ENCODE data around the gene HOXC5.
A peak's percentile ranks its signal among the peaks of the same experiment; 100 is the strongest.

Gene HOXC5

DNA sequence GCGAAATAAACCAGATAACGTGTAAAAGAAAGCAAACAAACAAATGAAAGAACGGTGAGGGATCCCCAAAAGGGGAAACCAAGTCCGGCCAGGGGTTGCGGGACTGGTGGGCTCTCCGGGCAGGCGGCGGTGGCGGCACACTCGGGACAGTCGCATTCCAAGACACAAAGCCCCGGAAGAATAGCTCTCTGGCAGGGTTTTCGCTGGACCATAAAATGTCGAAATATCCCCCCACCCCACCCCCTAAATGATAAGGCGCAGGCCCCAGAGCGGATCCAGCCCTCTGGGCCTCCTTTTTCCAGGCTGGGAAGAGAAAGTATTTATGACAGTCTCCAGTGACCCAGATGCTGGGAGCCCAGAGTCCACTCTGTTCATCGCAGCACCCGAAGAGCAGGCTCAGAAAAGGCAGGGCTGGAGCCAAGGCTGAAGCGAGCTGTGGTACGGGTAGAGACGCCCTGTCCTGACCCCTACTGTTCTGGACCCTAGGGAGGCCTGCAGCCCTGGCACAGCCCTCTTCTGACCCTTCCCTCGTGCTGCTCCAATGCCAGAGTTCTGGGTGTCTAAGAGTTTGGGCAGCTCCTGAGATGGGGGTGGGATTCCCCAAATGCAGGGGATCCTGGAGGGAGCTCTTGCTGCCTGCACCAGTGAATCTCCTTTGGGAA is 26.2 kb upstream of the HOXC5 start:
- DNase-seq (ENCODE audit: low read depth): no peak

DNA sequence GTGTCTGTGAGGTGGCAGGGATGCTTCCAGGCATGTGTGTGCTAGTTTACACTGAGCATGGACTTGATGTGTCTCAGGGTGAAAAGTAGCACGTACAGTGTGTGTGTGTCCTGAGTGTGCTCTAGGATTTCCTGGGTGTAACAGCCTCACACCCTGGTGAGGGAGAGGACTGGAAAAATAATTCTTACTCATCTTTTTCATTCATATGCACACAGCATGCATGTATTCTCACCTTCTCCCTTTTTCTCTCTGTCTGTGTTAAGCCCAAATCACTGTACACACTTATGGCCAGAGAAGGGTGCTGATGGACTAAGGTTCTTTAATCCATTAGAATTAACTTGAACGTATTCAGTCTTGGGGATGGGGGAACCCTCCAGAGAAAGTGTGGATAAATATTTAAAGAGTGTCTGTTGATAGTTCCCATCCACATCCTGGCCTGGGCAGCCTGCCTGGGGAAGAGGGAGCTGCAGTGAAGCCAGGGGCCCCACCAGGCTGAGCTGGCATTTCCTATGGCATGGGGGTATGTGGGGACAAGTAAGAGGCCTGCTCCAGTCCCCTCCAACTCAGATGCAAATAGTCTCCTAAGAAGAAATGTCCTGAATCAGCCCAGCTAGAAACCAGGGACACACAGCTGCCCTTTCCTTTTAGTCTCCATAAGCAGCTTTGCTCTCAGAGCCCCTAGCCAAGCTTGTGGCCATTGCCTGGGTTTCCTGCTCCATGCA is 25.2 kb upstream of the HOXC5 start:
- DNase-seq (ENCODE audit: low read depth): no peak

DNA sequence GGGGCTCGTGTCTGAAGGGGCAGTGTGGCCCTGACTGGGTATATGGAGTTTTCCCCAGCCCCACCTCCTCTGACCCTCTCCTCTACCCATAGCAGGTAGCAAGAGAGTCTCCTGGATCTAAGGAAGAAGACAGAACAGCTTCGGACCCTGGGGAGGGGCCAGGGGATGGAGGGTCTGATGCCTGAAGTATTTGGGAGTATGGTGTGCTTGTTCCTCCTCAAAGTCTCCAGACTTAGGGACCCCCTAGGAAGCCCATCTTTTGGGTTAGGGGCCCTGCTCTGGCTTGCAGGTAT is 24.6 kb upstream of the HOXC5 start:
- DNase-seq (ENCODE audit: low read depth): no peak

DNA sequence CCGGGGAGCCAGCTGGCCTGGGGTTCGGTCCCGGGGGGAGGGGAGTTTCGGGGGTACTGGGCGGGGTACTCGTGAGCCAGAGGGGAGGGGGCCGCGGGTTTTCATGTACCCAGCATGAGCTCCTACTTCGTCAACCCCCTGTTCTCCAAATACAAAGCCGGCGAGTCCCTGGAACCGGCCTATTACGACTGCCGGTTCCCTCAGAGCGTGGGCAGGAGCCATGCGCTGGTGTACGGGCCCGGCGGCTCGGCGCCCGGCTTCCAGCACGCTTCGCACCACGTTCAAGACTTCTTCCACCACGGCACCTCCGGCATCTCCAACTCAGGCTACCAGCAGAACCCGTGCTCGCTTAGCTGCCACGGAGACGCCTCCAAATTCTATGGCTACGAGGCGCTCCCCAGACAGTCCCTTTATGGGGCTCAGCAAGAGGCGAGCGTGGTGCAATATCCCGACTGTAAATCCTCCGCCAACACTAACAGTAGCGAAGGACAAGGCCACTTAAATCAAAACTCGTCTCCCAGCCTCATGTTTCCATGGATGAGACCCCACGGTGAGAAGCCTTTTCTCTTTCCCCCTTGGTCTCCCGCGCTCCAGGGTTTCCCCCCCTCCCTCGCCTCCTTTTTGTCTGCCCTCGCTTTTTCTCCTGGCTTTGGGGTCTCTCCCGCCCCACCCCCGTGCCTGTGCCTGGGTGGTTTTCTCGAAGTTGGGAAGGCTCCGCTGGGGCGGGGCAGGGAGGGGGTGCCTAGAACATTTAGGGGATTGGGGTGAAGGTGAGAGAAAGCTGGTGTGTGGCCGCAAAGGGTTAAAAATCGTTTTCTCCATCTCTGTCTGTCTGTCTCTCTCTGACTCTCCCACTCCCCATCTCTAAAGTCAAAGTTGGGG is 23.4 kb upstream of the HOXC5 start:
- DNase-seq (ENCODE audit: low read depth): peak; percentile 40

DNA sequence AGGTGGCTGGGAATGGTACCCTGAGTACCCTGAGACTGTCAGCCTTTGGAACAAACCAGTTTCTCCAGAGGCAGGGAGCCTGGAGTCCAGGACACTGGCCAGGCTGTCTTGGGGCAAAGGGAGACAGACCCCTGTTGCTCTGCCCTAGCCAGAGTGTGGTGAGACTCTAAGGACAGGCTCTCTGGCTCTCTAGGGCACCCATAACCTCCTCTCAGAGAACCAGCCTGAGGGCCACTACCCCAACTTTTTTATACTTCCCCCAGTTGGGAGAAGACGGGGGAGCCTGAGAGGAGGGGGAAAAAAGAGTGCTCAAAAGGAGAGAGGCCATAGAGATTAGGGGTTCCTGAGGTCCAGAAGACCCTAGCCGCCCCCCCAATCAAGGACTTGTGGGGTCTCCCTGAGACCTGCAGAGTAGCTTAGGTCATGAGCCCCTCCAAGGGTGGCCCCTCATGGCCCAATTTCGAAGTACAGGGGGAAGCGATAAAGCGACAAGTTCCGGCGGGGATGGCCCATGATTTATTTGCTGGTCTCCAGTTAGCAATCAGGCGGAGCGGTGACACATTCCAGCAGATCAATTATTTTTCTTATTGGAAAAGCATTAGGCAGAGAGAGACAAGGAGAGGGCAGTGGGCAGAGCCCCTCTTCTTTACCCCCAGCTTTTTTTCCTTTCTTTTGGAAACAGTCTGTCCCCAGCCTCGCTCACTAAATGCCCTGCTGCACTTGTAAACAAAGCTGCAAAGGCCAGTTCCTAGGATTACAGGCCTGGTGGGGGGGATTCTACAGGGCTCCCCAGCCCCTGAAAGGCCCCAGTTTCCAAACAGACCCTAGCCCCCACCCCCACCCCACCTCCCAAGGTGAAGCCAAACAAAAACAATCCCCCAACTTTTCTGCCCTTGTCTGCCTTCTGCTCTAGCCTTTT is 22.5 kb upstream of the HOXC5 start:
- DNase-seq (ENCODE audit: low read depth): no peak

DNA sequence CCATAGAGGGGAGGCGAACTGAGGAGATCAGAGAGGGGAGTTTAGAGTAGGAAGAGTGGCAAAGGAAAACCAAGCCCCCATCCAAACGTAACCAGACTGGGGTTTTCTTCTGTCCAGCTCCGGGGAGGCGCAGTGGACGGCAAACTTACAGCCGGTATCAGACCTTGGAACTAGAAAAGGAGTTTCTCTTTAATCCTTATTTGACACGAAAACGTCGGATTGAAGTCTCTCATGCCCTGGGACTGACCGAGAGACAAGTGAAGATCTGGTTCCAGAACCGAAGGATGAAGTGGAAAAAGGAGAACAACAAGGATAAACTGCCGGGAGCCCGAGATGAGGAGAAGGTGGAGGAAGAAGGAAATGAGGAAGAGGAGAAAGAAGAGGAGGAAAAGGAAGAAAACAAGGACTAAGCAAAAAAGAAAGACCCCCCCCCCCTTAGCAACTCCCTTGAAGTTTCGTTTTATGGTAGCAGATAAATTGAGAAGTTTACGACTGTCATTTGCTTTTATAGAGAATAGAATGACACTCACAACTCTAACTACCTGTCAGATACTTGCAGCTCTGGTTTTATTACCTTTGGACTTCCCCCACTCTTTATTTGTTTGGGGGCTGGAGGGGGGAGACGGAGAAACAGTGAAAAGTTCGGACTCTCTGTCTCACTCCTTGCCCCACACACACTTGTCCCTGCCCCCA is 21.7 kb upstream of the HOXC5 start:
- no peak for DNase-seq (ENCODE audit: low read depth)

DNA sequence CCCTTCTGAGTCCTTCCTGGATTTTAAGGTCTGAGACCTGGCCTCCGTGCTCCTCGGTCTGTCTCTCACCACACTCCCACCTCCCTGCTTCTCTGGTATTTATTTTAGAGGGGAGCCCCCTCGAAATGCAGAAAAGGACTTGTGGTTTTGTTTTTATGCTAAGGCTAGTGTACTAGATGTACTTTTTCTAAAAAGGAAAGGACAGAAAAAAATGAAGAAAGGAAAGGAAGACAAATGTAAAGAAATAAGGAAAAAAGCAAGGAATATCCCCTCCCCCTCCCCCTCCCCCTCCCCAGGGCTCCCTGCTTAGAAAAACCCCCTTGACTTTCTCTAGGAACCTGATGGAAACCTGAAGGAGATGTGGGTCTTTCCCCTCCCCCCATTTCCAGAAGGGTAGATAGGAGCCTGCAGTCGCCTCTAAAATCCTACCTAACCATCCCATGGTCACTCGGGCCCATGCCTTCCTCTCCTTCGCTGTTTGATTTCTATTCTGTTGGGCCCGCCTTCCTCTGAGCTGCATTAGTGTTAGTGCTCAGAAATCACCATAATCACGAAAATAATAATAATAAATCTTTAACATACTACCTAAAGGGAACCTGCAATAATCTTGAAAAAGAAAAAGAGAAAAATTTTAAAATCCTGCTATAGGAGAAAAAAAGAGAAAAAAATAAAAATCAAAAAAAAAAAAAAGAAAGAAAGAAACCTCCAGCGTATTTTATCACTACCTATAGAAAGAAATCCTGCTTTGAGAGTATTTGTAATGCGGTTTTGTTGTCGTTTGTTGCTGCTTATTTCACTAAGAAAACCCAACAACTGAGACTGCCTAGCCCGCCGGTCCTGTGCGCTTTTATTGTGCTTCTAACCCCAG is 21.0 kb upstream of the HOXC5 start:
- DNase-seq (ENCODE audit: low read depth): no peak

DNA sequence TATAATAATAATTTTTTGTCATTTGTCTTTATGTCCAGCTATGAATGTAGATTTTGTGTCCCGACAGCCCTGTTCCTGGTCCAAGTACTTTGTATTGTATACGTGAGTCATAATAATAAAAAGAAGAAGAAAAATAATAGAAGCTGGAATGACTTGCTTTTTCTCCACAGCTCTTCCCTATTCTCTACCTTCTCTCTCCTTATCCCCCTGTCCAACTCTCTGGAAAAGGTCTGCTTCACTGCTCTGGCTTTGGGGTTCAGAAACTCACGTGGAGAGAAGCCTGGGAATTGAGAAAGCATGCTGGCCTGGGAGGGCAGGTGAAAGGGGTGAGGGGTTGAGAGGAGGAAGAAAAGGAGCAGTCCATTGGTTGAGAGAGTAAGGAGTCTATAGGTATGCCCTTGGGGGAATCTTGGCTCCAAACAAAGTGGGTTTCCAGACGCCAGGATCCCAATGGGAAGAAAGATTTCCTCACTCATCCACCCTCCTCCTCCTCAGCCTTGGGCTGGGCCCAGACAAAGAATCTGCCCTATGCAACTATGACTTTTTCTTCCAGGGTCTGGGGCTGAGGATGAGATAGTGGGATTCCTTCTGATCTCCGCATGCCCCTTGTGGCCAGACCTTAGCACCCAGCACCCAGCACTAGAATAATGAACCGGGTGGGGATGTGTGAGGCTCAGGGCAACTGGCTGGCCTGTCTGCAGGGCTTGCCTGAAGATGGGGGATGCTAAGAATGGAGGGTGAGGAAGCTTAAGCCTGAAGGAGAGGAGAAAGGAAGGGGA is 20.0 kb upstream of the HOXC5 start:
- no peak for DNase-seq (ENCODE audit: low read depth)

DNA sequence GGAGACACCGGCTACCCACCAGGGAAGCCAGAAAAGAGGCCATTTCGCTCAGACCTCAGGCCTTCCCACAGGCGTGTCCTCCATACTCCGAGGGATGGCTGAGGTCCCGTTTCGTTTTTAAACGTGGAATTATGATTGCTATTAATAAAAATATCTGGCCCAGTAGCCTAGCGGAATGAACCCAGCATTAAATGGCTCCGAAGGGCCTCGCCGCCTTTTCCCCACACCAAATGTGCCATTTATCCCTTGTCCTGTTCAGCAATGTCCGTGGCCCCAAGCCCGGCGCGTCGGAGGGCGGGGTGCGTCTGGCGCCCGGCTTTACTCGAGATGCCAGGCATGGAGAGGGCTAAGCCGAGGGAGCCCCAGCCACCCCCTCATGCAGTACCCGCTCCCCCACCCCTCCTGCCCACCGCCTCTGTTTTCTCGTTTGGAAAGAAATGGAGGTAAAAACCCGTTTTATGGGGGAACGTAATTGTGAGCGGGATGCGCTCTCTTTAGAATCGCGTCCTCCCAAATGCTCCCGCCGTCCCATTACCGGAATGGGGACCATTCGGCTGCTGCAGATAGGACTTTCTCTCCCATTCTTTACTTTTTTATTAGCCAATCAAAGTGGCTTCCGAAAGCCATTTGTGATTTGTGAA is 18.4 kb upstream of the HOXC5 start:
- DNase-seq (ENCODE audit: low read depth): no peak

DNA sequence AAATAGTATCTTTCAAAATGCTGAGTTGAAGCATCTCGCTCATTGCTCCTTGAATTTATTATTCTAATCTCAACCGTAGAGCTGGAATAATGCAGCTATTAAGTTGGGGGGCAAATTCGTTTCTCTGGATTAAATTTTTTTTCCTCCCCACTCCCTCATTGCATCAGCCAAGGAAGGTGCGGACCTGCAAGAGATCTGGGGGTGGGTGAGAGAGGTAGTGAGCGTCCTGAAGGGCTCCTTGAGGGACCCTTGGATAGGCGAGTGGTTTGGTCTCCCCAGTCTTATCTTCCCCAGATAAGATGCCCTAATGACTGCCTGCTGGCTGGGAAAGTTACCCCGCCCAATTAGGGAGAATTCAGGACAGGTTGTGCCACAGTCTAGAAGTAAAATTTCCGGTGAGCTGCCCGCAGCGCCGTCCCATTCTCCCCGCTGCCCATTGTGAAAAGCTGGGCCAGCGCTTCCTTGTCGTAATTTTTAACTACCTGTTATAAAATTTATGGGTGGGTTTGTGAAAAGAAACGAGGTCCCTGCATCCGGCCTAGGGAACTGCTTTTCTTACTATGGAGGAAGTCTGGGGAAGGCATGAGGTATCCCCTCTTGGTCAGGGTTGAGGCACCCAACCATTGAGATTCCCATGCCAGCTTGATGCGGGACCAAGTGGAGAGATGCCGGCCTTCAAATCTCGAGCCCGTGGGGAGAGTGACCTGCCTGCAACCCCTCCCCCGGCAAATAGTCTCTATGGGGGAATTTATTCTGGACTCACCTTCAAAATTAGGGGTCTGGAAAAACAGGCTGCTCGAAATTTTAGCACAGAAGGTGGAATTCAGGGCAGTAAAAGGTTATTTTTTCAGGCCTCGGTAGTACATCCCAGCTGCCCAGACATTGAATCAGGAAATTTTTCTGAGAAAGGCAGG is 17.6 kb upstream of the HOXC5 start:
- DNase-seq (ENCODE audit: low read depth): no peak

DNA sequence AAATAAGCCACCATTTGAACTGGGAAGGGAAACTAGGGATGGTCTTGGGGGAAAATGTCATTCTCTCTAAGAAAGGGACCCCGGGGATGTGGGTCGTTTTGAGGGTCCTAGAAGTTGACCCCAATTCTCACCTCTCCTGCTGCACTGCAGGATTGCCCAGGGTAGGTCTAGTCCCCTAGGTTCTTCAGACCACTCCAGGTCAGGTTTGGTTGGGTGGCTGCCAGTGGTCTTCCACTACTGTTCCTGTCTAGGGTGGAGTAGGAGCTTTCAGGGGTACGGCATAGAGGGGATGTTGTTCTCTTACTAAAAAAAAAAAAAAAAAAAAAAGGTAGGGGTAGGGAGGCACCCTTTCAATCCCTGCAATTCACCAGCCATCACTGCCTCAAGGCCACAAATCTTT is 16.8 kb upstream of the HOXC5 start:
- no peak for DNase-seq (ENCODE audit: low read depth)

DNA sequence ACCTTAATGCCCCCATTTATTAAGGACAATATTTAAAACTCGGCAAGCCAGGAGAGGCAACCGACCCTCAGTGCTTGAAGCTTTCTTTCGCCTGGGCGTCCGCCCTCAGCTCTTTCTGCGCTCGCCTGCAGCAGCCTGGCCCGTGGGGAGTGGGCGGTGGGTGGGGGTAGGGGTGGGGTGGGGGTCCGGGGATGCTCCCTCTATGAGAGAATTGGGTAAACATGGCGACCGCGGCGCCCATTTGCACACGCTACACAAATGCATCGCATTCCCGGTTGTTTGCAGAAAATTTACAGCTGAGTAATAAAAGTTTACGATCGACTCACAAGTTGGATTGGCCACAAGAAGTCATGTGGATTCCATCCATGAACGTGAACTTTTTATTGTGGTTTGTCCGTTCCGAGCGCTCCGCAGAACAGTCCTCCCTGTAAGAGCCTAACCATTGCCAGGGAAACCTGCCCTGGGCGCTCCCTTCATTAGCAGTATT is 16.3 kb upstream of the HOXC5 start:
- peak; percentile 90 for DNase-seq (ENCODE audit: low read depth)

DNA sequence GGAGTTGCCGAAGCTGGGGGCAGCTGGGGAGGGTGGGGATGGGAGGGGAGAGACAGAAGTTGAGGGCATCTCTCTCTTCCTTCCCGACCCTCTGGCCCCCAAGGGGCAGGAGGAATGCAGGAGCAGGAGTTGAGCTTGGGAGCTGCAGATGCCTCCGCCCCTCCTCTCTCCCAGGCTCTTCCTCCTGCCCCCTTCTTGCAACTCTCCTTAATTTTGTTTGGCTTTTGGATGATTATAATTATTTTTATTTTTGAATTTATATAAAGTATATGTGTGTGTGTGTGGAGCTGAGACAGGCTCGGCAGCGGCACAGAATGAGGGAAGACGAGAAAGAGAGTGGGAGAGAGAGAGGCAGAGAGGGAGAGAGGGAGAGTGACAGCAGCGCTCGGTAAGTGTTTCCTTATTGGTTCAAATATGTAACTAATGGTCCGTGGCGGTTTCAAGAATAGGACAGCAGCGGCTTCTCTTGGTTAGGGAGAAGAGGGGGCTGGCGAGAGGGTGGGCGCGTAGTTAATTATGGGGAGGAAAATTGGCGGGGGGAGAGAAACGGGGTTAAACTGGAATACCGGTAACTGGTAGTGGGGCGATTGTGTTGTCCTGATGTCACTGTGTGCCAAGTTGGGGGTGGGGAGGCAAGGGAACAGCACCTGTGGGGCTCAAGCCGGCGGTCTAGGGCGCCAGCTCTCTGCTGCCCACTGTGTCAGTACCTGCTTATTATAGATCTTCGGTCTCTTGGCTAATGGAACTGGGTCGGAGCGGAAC is 15.6 kb upstream of the HOXC5 start:
- peak; percentile 43 for DNase-seq (ENCODE audit: low read depth)

DNA sequence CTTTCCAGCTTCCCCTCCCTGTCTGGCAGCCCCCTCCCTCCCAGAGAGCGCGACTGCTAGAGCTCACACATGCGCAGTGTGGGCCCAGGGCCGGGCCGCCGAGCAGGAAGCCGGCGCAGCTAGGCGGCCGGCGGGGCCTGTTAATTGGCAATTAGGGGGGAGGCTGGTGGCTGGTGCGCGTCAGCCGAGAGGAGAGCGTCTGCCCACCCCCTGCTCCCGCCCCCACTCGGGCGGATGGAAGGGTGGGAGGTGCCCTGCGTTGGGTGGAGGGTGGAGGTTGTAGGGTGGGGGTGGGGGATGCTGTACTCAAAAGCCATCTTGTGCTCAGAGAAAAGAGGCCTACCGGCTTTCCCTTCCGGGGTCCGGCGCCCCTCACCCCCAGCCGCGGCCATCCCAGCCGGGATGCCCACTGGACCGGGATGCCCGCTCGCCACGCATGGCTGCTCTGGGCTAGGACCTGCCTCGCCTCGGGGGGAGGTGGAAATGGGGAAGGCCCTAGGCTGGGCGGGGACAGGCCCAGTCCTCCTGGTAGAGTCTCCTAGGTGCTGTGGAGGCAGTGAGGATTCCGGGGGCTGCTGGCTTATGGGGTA is 14.9 kb upstream of the HOXC5 start:
- DNase-seq (ENCODE audit: low read depth): peak; percentile 93

DNA sequence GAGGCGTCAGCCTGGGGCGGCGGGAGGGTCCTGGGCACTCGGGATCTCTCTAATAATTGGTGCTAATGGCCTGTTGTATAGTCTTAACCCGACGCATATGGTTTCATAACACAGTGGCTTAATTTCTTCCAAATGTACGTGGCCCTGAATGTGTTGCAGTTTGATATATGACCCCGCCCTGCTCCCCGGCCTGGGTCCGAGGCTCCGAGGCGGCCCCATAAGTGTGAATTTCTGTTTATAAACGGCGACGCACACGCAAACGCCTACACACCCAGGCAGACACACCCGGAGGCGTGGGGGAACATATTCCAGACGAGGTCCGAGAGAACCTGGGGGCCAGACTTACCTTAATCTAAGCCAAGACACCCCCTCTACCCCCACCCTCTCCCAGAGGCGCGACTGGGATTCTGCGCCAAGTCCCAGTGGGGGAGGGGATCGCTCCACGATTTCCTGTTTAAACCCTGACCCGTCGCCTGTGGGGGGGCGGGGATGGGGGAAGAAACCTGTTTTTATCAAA is 14.3 kb upstream of the HOXC5 start:
- DNase-seq (ENCODE audit: low read depth): no peak

DNA sequence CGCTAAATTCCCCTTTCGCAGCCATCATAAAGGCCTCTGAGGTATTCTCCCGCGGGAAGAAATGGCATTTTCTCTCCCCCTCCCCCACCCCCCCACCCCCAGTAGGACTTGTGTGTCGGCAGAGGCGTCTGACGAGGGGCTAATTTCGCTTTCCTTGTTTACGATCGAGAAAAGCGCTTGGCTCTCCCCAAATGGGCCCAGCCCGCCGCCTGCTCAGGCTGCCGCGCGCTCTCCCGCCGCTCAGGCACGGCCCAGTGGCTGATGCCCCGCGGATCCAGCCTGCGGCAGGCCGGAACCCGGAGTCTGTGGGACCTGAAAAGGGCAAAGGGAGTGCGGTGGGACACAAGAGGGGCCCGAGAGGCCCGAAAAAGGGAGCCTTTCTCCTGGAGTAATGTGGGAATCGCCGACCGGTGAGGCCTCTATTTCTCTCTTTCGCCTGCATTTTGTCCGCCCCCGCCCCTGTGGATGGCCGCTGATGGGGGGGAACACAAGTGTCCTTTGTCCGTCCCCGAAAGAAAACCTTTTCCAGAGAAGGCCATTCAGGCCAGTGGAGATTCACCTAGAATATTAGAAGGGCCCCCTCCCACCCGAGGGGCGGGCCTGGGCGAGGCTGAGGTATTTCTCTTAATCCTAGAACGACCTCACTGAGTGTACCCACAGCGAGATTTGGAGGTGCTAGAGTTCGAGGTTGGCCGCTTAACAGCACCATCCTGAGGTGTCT is 13.6 kb upstream of the HOXC5 start:
- no peak for DNase-seq (ENCODE audit: low read depth)
